CD4-positive, alpha-beta T cell treated with Interleukin-10 for 1 hour (primary cell): ENCODE results near the gene LPIN1.
"Not testable (repeated sequence)": the region's sequence is repeated elsewhere in the genome, so short reads cannot be mapped to it uniquely, and the experiment has no call there.

Source experiments
- DNase-seq: peaks from one replicate; pipeline ENCODE4 v3.0.0-alpha.2; 2020

Gene LPIN1

GRCh38 chr2:11844798-11845197 lies 98.4 kb downstream of the LPIN1 start:
- DNase-seq, result not testable (repeated sequence)

GRCh38 chr2:11847935-11848334 lies 101.5 kb downstream of the LPIN1 start:
- not testable (repeated sequence) for DNase-seq

- DNase-seq, result no peak
Observed at GRCh38 chr2:11850082-11850481, 103.7 kb downstream of the LPIN1 start.

- no peak for DNase-seq
Observed at GRCh38 chr2:11852526-11853196, 106.2 kb downstream of the LPIN1 start.

- DNase-seq, result no peak
Observed at GRCh38 chr2:11853197-11853588, 106.8 kb downstream of the LPIN1 start.

GRCh38 chr2:11855064-11855760 lies 108.8 kb downstream of the LPIN1 start:
- DNase-seq, result no peak

- DNase-seq, result no peak
Observed at GRCh38 chr2:11856095-11856494, 109.7 kb downstream of the LPIN1 start.

- DNase-seq, result no peak
Observed at GRCh38 chr2:11858883-11859282, 112.5 kb downstream of the LPIN1 start.

GRCh38 chr2:11859975-11860374 lies 113.5 kb downstream of the LPIN1 start:
- not testable (repeated sequence) for DNase-seq

- no peak for DNase-seq
Observed at GRCh38 chr2:11861044-11861443, 114.6 kb downstream of the LPIN1 start.

GRCh38 chr2:11862049-11862448 lies 115.6 kb downstream of the LPIN1 start:
- DNase-seq, result no peak

- peak; percentile 5 for DNase-seq
Observed at GRCh38 chr2:11863103-11863502, 116.7 kb downstream of the LPIN1 start.

GRCh38 chr2:11863513-11864328 lies 117.3 kb downstream of the LPIN1 start:
- DNase-seq, result peak; percentile 74

- no peak for DNase-seq
Observed at GRCh38 chr2:11864724-11865123, 118.3 kb downstream of the LPIN1 start.

- DNase-seq, result no peak
Observed at GRCh38 chr2:11865378-11865777, 118.9 kb downstream of the LPIN1 start.

- no peak for DNase-seq
Observed at GRCh38 chr2:11865805-11866204, 119.4 kb downstream of the LPIN1 start.

- no peak for DNase-seq
Observed at GRCh38 chr2:11866358-11867335, 120.2 kb downstream of the LPIN1 start.

GRCh38 chr2:11867926-11868325 lies 121.5 kb downstream of the LPIN1 start:
- DNase-seq, result no peak

- DNase-seq, result no peak
Observed at GRCh38 chr2:11869391-11869991, 123.1 kb downstream of the LPIN1 start.

GRCh38 chr2:11870064-11870463 lies 123.6 kb downstream of the LPIN1 start:
- DNase-seq, result no peak

- no peak for DNase-seq
Observed at GRCh38 chr2:11870584-11870983, 124.2 kb downstream of the LPIN1 start.

- no peak for DNase-seq
Observed at GRCh38 chr2:11871421-11871820, 125.0 kb downstream of the LPIN1 start.
